H1 (cell line): Measurements from ENCODE around the gene FCAR. TPM values are rescaled to one million over a fixed set of nuclear protein-coding genes. Genes with fewer than 3 reads are reported as not detected.

Experiments
- CTCF ChIA-PET: fragments of 300-600 bp; sonication (Branson Sonifier 250); formaldehyde crosslinking; loops from one replicate; lab custom pipeline; 2021; ENCODE audit not compliant: partially characterized antibody; lab: Charles Lee
- POLR2A ChIA-PET: fragments of 300-600 bp; sonication (Branson Sonifier 250); formaldehyde crosslinking; loops from one replicate; lab custom pipeline; 2021; ENCODE audit warnings: inconsistent platforms; ENCODE audit not compliant: partially characterized antibody; lab: Charles Lee
- DNase-seq, 2 experiments: peaks; one replicate each; pipeline versions ENCODE4 v3.0.0 to v3.0.0-alpha.2; 2010 to 2022; ENCODE audit warnings: low spot score in 2 of 2, low read depth in 1 of 2, mixed read lengths in 1 of 2
- FAIRE-seq: peaks from 2 replicates; lab custom pipeline; 2011; peaks lifted over from hg19 to GRCh38; lab: Jason Lieb, UNC
- H2AFZ ChIP-seq: 2 replicates; pipeline ENCODE4 v1.8.1; 2012; ENCODE audit warnings: low read length, inconsistent platforms
- H2AK5ac ChIP-seq: 2 replicates; pipeline ENCODE4 v1.6.1; 2013; ENCODE audit warnings: low read depth, low read length
- H2BK120ac ChIP-seq: replicated peaks from 2 replicates; pipeline ENCODE3; 2013; ENCODE audit warnings: low read depth, low read length, inconsistent platforms
- H2BK12ac ChIP-seq: 2 replicates; pipeline ENCODE4 v1.6.1; 2013; ENCODE audit warnings: low read depth, low read length
- H2BK15ac ChIP-seq: 2 replicates; pipeline ENCODE4 v1.6.1; 2013; ENCODE audit warnings: low read length
- H2BK20ac ChIP-seq: 2 replicates; pipeline ENCODE4 v1.6.1; 2013; ENCODE audit warnings: low read length
- H2BK5ac ChIP-seq: 2 replicates; pipeline ENCODE4 v1.6.1; 2013; ENCODE audit warnings: low read depth, low read length
- H3K14ac ChIP-seq: 2 replicates; pipeline ENCODE4 v1.6.1; 2013; ENCODE audit warnings: inconsistent platforms; ENCODE audit not compliant: insufficient read length
- H3K18ac ChIP-seq: 2 replicates; pipeline ENCODE4 v1.6.1; 2013; ENCODE audit warnings: low read length; ENCODE audit errors: extremely low read depth
- H3K23ac ChIP-seq: 2 replicates; pipeline ENCODE4 v1.6.1; 2013; ENCODE audit warnings: inconsistent platforms; ENCODE audit not compliant: insufficient read length
- H3K23me2 ChIP-seq: 2 replicates; pipeline ENCODE4 v1.6.1; 2013; ENCODE audit warnings: low read depth, low read length
- H3K27ac ChIP-seq: 2 replicates; pipeline ENCODE4 v1.6.1; 2011; ENCODE audit warnings: low read depth, low read length, inconsistent platforms
- H3K27me3 ChIP-seq, 4 experiments: replicated peaks in 1 of 4; 1 replicate in 1 of 4; 2 replicates in 3 of 4; pipeline versions ENCODE4 v1.6.1 to v1.8.1; 2011 to 2013; ENCODE audit warnings: low read length in 3 of 4, mild to moderate bottlenecking in 3 of 4, inconsistent platforms in 2 of 4, mixed read lengths in 2 of 4, moderate library complexity in 1 of 4; ENCODE audit not compliant: control insufficient read depth in 3 of 4, insufficient read depth in 3 of 4; ENCODE audit errors: extremely low read depth in 1 of 4
- H3K36me3 ChIP-seq, 4 experiments: 2 replicates each; pipeline versions ENCODE4 v1.6.1 to v1.8.1; 2011 to 2013; ENCODE audit warnings: mild to moderate bottlenecking in 4 of 4, low read length in 3 of 4, moderate library complexity in 2 of 4, control low read depth in 1 of 4, inconsistent platforms in 1 of 4; ENCODE audit not compliant: insufficient read depth in 4 of 4, control insufficient read depth in 2 of 4
- H3K4ac ChIP-seq: replicated peaks from 2 replicates; pipeline ENCODE3; 2013; ENCODE audit warnings: low read length, low read depth, mixed read lengths, inconsistent platforms; ENCODE audit not compliant: insufficient read length
- H3K4me1 ChIP-seq, 4 experiments: replicated peaks in 1 of 4; 1 replicate in 1 of 4; 2 replicates in 3 of 4; pipeline versions ENCODE4 v1.6.1 to v1.8.1; 2011 to 2013; ENCODE audit warnings: low read length in 3 of 4, inconsistent platforms in 2 of 4, mixed read lengths in 1 of 4; ENCODE audit not compliant: insufficient read depth in 4 of 4, control insufficient read depth in 3 of 4
- H3K4me2 ChIP-seq, 2 experiments: 2 replicates each; pipeline versions ENCODE4 v1.6.1 to v1.8.1; 2011 to 2013; ENCODE audit warnings: low read depth in 2 of 2, low read length in 2 of 2, control low read depth in 1 of 2, inconsistent platforms in 1 of 2, mild to moderate bottlenecking in 1 of 2; ENCODE audit not compliant: insufficient read depth in 1 of 2
- H3K4me3 ChIP-seq, 4 experiments: fragments of 200-600, 300-600 bp in 1 of 4; sonication (generic), shearing (Covaris generic), sonication (Bioruptor Twin) in 1 of 4; 2 replicates each; pipeline versions ENCODE4 v1.5.1 to v1.8.1; 2011 to 2016; ENCODE audit warnings: low read length in 4 of 4, low read depth in 3 of 4, control low read depth in 2 of 4, inconsistent platforms in 2 of 4, mild to moderate bottlenecking in 2 of 4, mixed read lengths in 1 of 4, moderate library complexity in 1 of 4; ENCODE audit not compliant: insufficient read depth in 2 of 4; ENCODE audit errors: extremely low read depth in 1 of 4
- H3K56ac ChIP-seq: replicated peaks from 2 replicates; pipeline ENCODE3; 2013; ENCODE audit warnings: low read depth, mild to moderate bottlenecking, mixed read lengths, low read length, inconsistent platforms; ENCODE audit not compliant: insufficient read length
- H3K79me1 ChIP-seq: 2 replicates; pipeline ENCODE4 v1.6.1; 2013; ENCODE audit warnings: low read depth, low read length, control low read depth
- H3K79me2 ChIP-seq, 2 experiments: 2 replicates each; pipeline versions ENCODE4 v1.6.1 to v1.8.1; 2012 to 2013; ENCODE audit warnings: low read length in 2 of 2, mild to moderate bottlenecking in 2 of 2, inconsistent platforms in 1 of 2; ENCODE audit not compliant: insufficient read depth in 2 of 2, control insufficient read depth in 1 of 2
- H3K9ac ChIP-seq, 4 experiments: replicated peaks in 1 of 4; 1 replicate in 1 of 4; 2 replicates in 3 of 4; pipeline versions ENCODE4 v1.6.1 to v1.8.1; 2011 to 2013; ENCODE audit warnings: low read depth in 3 of 4, low read length in 3 of 4, control low read depth in 2 of 4, mild to moderate bottlenecking in 2 of 4, moderate library complexity in 2 of 4, inconsistent platforms in 1 of 4; ENCODE audit errors: extremely low read depth in 1 of 4
- H3K9me3 ChIP-seq, 2 experiments: 2 replicates each; pipeline versions ENCODE4 v1.6.1 to v1.8.1; 2012 to 2013; ENCODE audit warnings: mild to moderate bottlenecking in 2 of 2, moderate library complexity in 2 of 2, control low read depth in 1 of 2, inconsistent platforms in 1 of 2, low read depth in 1 of 2, low read length in 1 of 2, mixed read lengths in 1 of 2; ENCODE audit not compliant: insufficient read depth in 2 of 2
- H4K20me1 ChIP-seq, 2 experiments: replicated peaks in 1 of 2; 2 replicates each; pipeline versions ENCODE3 to v1.8.1; 2011 to 2013; ENCODE audit warnings: inconsistent platforms in 2 of 2, low read length in 2 of 2, mild to moderate bottlenecking in 1 of 2; ENCODE audit not compliant: insufficient read depth in 2 of 2, control insufficient read depth in 1 of 2
- H4K5ac ChIP-seq: 2 replicates; pipeline ENCODE4 v1.6.1; 2013; ENCODE audit warnings: low read length, low read depth, mixed read lengths, inconsistent platforms; ENCODE audit not compliant: insufficient read length
- H4K8ac ChIP-seq: 2 replicates; pipeline ENCODE4 v1.8.0; 2013; ENCODE audit warnings: mild to moderate bottlenecking, moderate library complexity, low read length, inconsistent platforms; ENCODE audit not compliant: insufficient read depth; ENCODE audit errors: extremely low read depth
- H4K91ac ChIP-seq: replicated peaks from 2 replicates; pipeline ENCODE3; 2013; ENCODE audit warnings: low read length, mixed read lengths, inconsistent platforms; ENCODE audit not compliant: insufficient read length
- BCL11A ChIP-seq, 2 experiments: IDR thresholded peaks; one replicate each; pipeline ENCODE4 v1.6.1; 2011; ENCODE audit warnings: low read depth in 2 of 2, low read length in 2 of 2, mild to moderate bottlenecking in 2 of 2
- CHD1 ChIP-seq: IDR thresholded peaks from 2 replicates; pipeline ENCODE4 v1.6.1; 2012; ENCODE audit warnings: low read depth, low read length, improper control_type of control experiment
- CTBP2 ChIP-seq: IDR thresholded peaks from 2 replicates; pipeline ENCODE4 v1.7.0; 2011; ENCODE audit warnings: borderline replicate concordance, mild to moderate bottlenecking, moderate library complexity, mixed read lengths, low read length; ENCODE audit not compliant: insufficient read depth, insufficient read length
- EP300 ChIP-seq, 2 experiments: IDR thresholded peaks; 1 replicate in 1 of 2; 2 replicates in 1 of 2; pipeline ENCODE4 v1.6.1; 2011 to 2012; ENCODE audit warnings: low read depth in 2 of 2, low read length in 2 of 2, mild to moderate bottlenecking in 2 of 2, borderline replicate concordance in 1 of 2, inconsistent platforms in 1 of 2, moderate library complexity in 1 of 2
- JUND ChIP-seq: IDR thresholded peaks from 2 replicates; pipeline ENCODE4 v1.6.1; 2011; ENCODE audit warnings: mild to moderate bottlenecking, improper control_type of control experiment, low read length
- KDM5A ChIP-seq: fragments of 200-600 bp; IDR thresholded peaks from 2 replicates; pipeline ENCODE4 v1.7.1; 2012; ENCODE audit warnings: mild to moderate bottlenecking, low read length, inconsistent platforms, mixed read lengths
- NANOG ChIP-seq: IDR thresholded peaks from 2 replicates; pipeline ENCODE4 v1.6.1; 2011; ENCODE audit warnings: low read length, low read depth, mild to moderate bottlenecking, inconsistent platforms; ENCODE audit not compliant: insufficient read depth, poor library complexity, severe bottlenecking
- RBBP5 ChIP-seq: IDR thresholded peaks from 2 replicates; pipeline ENCODE4 v1.7.1; 2012; ENCODE audit warnings: low read depth, mild to moderate bottlenecking, inconsistent platforms, low read length, moderate library complexity, borderline replicate concordance
- SP1 ChIP-seq: IDR thresholded peaks from 2 replicates; pipeline ENCODE4 v1.6.1; 2011; ENCODE audit warnings: low read depth, low read length
- TAF7 ChIP-seq: optimal IDR thresholded peaks from 2 replicates; pipeline ENCODE3; 2011; ENCODE audit warnings: low read depth, mild to moderate bottlenecking, inconsistent platforms, low read length, moderate library complexity, borderline replicate concordance
- TCF12 ChIP-seq: IDR thresholded peaks from 2 replicates; pipeline ENCODE4 v1.6.1; 2011; ENCODE audit warnings: low read depth, mild to moderate bottlenecking, low read length
- TEAD4 ChIP-seq: IDR thresholded peaks from 2 replicates; pipeline ENCODE4 v1.6.1; 2012; ENCODE audit warnings: low read depth, low read length, inconsistent platforms, mixed read lengths
- WGBS, 2 experiments: shearing (Covaris generic) in 1 of 2; methylation state at CpG; one replicate each; pipeline versions ENCODE4 v1.1.6 to v1.1.7; 2013 to 2015; ENCODE audit warnings: low lambda C conversion rate in 2 of 2, mixed read lengths in 2 of 2, inconsistent platforms in 1 of 2, low coverage in 1 of 2, missing lambda C conversion rate in 1 of 2; ENCODE audit not compliant: insufficient replicate concordance in 2 of 2, insufficient coverage in 1 of 2, insufficient read length in 1 of 2; ENCODE audit errors: extremely low coverage in 1 of 2, missing lambda C conversion rate in 1 of 2; 5-methylcytosine and 5-hydroxymethylcytosine counted together
- polyA plus RNA-seq, 7 experiments: library from polyadenylated mRNA; depleted of rRNA in 3 of 7; stranded (reverse) in 5 of 7; unstranded in 2 of 7; fragments of >200 nt in 5 of 7; fragments of 200-250 nt in 2 of 7; gene quantifications; 1 replicate in 5 of 7; 2 replicates in 1 of 7; 4 replicates in 1 of 7; pipeline versions ENCODE4 v1.2.1 to v1.2.3, GENCODE V29; 2011 to 2013; ENCODE audit warnings: missing spikeins in 2 of 7, mixed read lengths in 2 of 7
- total RNA-seq: library from RNA; stranded (reverse); fragmentation: NEBNext Ultra II Directional; extraction: Animal tissue kit (Norgen Biotek cat#: 25700); gene quantifications from 2 replicates; pipeline ENCODE4 v1.2.1, GENCODE V29; 2021

FCAR gene
- total and polyA plus RNA-seq, 2 of the 8 experiments (the other 6 are each of a cell fraction or from before 2014, with no cell fraction given): not detected

- Histone ChIP-seq H3K79me1 (no peaks in the 10 kb centered on the region), H3K23me2 (no peaks in the 10 kb centered on the region), H2BK12ac (no peak overlapping the region), H3K18ac (no peak overlapping the region), H3K4me1 (peaks cover 2 to 10% (median 5%) of the 10 kb centered on the region in 4 experiments; a peak in 4 of 7 replicates), H3K4me2 (peak overlapping the region in 1 of 2 experiments; percentile 8; a peak in 1 of 4 replicates), H2AK5ac (no peak overlapping the region), H3K27ac (no peak overlapping the region), H3K14ac (no peak overlapping the region), H2BK5ac (no peak overlapping the region), H4K5ac (no peak overlapping the region), H3K4ac (no peak overlapping the region), H2BK20ac (no peak overlapping the region), H3K9me3 (no peaks in the 10 kb centered on the region; a peak in 1 of 4 replicates), H3K79me2 (no peaks in the 10 kb centered on the region), H3K4me3 (no peak overlapping the region), H3K27me3 (no peaks in the 10 kb centered on the region), H2BK15ac (no peak overlapping the region), H3K23ac (no peak overlapping the region), H4K8ac (no peak overlapping the region), H3K36me3 (no peaks in the 10 kb centered on the region), H3K9ac (no peak overlapping the region), H3K56ac (no peak overlapping the region), H4K20me1 (no peaks in the 10 kb centered on the region), H4K91ac (no peak overlapping the region), H2BK120ac (no peak overlapping the region), H2AFZ (peak overlapping the region; percentile 34; the same call in 1 of the 2 replicates)
- 93% methylated on average over 7 of the region's 7 CpGs; no CpG with 5 or more reads in 1 of the 2 experiments for whole genome bisulfite sequencing, 2 experiments
- POLR2A ChIA-PET: interaction anchor here (0.6 kb wide), 2 partner anchors 105 to 155 kb away, joined by 3 to 4 read pairs; no protein-coding TSS in a partner anchor
- CTCF ChIA-PET: no interaction called here
- FAIRE-seq: no peak
- DNase-seq: no peak
- TF ChIP-seq KDM5A (no peak), CHD1 (no peak), BCL11A (IDR thresholded peaks at IDR 0.05; ENCODE audit: low read depth in 2 of 2, low read length in 2 of 2) (no peak), EP300 (IDR thresholded peaks at IDR 0.05; ENCODE audit: borderline replicate concordance in 1 of 2, low read depth in 2 of 2, low read length in 2 of 2) (no peak), JUND (no peak), TCF12 (no peak), SP1 (no peak), CTBP2 (no peak), TEAD4 (no peak), TAF7 (no peak), NANOG (no peak), RBBP5 (no peak)
These were observed 32.8 kb downstream of the FCAR start for GRCh38 chr19:54906819-54907218.
